ENCODE results near the gene PLXNC1. TPM values are rescaled to one million over a fixed set of nuclear protein-coding genes. Genes with fewer than 3 reads are reported as not detected.

The PLXNC1 gene
- polyA plus RNA-seq, 1 donor (not counting 4 experiments of a cell fraction or from before 2014, with no cell fraction given) = 0.17 TPM

DNA sequence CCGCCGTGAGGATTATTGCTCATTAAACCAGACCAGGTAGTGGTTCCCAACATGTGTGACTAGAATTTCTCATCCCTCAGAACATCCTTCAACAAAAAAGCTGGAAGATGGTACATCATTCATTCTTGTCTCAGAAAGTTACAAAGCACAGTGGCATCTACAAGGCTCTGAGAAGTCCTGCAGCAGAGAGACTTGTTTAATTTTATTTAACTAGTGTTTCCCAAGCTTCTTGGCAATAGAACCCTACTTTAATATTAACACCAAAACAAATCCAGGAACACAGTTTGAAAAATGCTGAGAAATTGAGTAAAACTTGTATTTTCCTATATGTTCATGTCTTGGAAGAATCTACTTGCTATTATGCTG, 54.8 kb downstream of the PLXNC1 start:
- Histone ChIP-seq H3K27me3 (ENCODE audit: control insufficient read depth, extremely low read depth, insufficient read depth, low read length) (peaks cover 5% of the 10 kb centered on the region), H3K79me2 (ENCODE audit: control insufficient read depth, insufficient read depth, low read length) (no peaks in the 10 kb centered on the region), H3K36me3 (ENCODE audit: control insufficient read depth in 2 of 2, extremely low read depth in 1 of 2, insufficient read depth in 2 of 2, low read length in 2 of 2) (no peaks in the 10 kb centered on the region), H3K27ac (ENCODE audit: control insufficient read depth, insufficient read depth, low read length) (no peak overlapping the region), H4K20me1 (ENCODE audit: control insufficient read depth, extremely low read depth, insufficient read depth, low read length) (no peaks in the 10 kb centered on the region), H3K4me1 (ENCODE audit: control insufficient read depth, extremely low read depth, insufficient read depth, low read length) (peaks cover 9% of the 10 kb centered on the region), H3K9me3 (ENCODE audit: control insufficient read depth, low read depth, low read length) (no peaks in the 10 kb centered on the region), H3K4me2 (ENCODE audit: control insufficient read depth, extremely low read depth, insufficient read depth, low read depth, low read length) (no peak overlapping the region), H3K4me3 (ENCODE audit: control insufficient read depth in 2 of 3, extremely low read depth in 1 of 3, insufficient read depth in 2 of 3, low read depth in 1 of 3, low read length in 3 of 3) (no peak overlapping the region), H3K9ac (ENCODE audit: control insufficient read depth, extremely low read depth, insufficient read depth, low read length) (no peak overlapping the region), H3K9me1 (ENCODE audit: control insufficient read depth, extremely low read depth, insufficient read depth, low read length) (no peaks in the 10 kb centered on the region), H2AFZ (ENCODE audit: control insufficient read depth, low read length) (no peak overlapping the region)
- no peak for DNase-seq (ENCODE audit: low read depth, low spot score)
- FAIRE-seq = no peak
- TF ChIP-seq, protein P1, sequence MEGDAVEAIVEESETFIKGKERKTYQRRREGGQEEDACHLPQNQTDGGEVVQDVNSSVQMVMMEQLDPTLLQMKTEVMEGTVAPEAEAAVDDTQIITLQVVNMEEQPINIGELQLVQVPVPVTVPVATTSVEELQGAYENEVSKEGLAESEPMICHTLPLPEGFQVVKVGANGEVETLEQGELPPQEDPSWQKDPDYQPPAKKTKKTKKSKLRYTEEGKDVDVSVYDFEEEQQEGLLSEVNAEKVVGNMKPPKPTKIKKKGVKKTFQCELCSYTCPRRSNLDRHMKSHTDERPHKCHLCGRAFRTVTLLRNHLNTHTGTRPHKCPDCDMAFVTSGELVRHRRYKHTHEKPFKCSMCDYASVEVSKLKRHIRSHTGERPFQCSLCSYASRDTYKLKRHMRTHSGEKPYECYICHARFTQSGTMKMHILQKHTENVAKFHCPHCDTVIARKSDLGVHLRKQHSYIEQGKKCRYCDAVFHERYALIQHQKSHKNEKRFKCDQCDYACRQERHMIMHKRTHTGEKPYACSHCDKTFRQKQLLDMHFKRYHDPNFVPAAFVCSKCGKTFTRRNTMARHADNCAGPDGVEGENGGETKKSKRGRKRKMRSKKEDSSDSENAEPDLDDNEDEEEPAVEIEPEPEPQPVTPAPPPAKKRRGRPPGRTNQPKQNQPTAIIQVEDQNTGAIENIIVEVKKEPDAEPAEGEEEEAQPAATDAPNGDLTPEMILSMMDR (optimal IDR thresholded peaks at IDR 0.05 in 1 of 3, IDR thresholded peaks at IDR 0.05 in 1 of 3, conservative IDR thresholded peaks at IDR 0.05 in 1 of 3; ENCODE audit: extremely low read depth in 1 of 3, insufficient read depth in 2 of 3, low read length in 3 of 3) = no peak
- TF ChIP-seq EZH2 (IDR thresholded peaks at IDR 0.05; ENCODE audit: low read length) = no peak
- dilution Hi-C loops (cut with MboI; ENCODE audit: extremely low pct_ligation_motif_present, low sequenced_read_pairs) = no loop called here

- no peak for DNase-seq (ENCODE audit: low read depth, low spot score)
- Histone ChIP-seq H3K9me1 (ENCODE audit: control insufficient read depth, extremely low read depth, insufficient read depth, low read length) (no peaks in the 10 kb centered on the region), H3K4me2 (ENCODE audit: control insufficient read depth, extremely low read depth, insufficient read depth, low read depth, low read length) (no peak overlapping the region), H3K4me1 (ENCODE audit: control insufficient read depth, extremely low read depth, insufficient read depth, low read length) (peaks cover 9% of the 10 kb centered on the region), H3K36me3 (ENCODE audit: control insufficient read depth in 2 of 2, extremely low read depth in 1 of 2, insufficient read depth in 2 of 2, low read length in 2 of 2) (no peaks in the 10 kb centered on the region), H3K9me3 (ENCODE audit: control insufficient read depth, low read depth, low read length) (no peaks in the 10 kb centered on the region), H3K27ac (ENCODE audit: control insufficient read depth, insufficient read depth, low read length) (no peak overlapping the region), H3K79me2 (ENCODE audit: control insufficient read depth, insufficient read depth, low read length) (no peaks in the 10 kb centered on the region), H3K4me3 (ENCODE audit: control insufficient read depth in 2 of 3, extremely low read depth in 1 of 3, insufficient read depth in 2 of 3, low read depth in 1 of 3, low read length in 3 of 3) (no peak overlapping the region), H3K27me3 (ENCODE audit: control insufficient read depth, extremely low read depth, insufficient read depth, low read length) (peaks cover 7% of the 10 kb centered on the region), H4K20me1 (ENCODE audit: control insufficient read depth, extremely low read depth, insufficient read depth, low read length) (no peaks in the 10 kb centered on the region), H2AFZ (ENCODE audit: control insufficient read depth, low read length) (no peak overlapping the region), H3K9ac (ENCODE audit: control insufficient read depth, extremely low read depth, insufficient read depth, low read length) (no peak overlapping the region)
- dilution Hi-C loops (cut with MboI; ENCODE audit: extremely low pct_ligation_motif_present, low sequenced_read_pairs) = no loop called here
- TF ChIP-seq, protein P1 (optimal IDR thresholded peaks at IDR 0.05 in 1 of 3, IDR thresholded peaks at IDR 0.05 in 1 of 3, conservative IDR thresholded peaks at IDR 0.05 in 1 of 3; ENCODE audit: extremely low read depth in 1 of 3, insufficient read depth in 2 of 3, low read length in 3 of 3) = no peak
- no peak for TF ChIP-seq EZH2 (IDR thresholded peaks at IDR 0.05; ENCODE audit: low read length)
- FAIRE-seq = no peak
These were observed 55.4 kb downstream of the PLXNC1 start for GRCh38 chr12:94203796-94204195.
